ENCODE measurements around the gene SLCO1C1. TPM values are rescaled to one million over a fixed set of nuclear protein-coding genes. Genes with fewer than 3 reads are reported as not detected.

The SLCO1C1 gene
- total and polyA plus RNA-seq, 2 donors (not counting 3 experiments of a cell fraction or from before 2014, with no cell fraction given) = 0.07 to 0.66 TPM

DNA sequence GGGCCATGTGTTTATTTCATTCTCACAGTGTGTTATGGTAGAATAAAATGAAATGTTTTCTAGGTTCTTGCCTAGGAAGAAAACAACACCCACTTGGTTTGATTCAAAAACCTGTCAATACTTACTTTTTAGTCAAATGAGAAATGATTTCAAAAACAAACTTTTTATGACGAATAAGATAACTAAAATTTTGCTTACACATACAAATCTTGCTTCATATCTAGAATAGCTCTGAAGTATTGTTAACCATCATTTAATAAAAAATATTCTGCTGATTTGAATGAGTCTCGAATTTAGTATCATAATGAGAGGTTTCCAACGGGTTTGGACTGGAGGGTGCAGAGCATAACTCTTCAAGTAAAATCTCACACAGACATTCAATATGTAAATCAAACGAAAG is 23.2 kb downstream of the SLCO1C1 start:
- BruUV-seq (replicated peaks) = no TSS peak
- Histone ChIP-seq H3K36me3 (ENCODE audit: control insufficient read depth in 2 of 2, extremely low read depth in 1 of 2, insufficient read depth in 2 of 2, low read length in 2 of 2) (no peaks in the 10 kb centered on the region), H4K20me1 (replicated peaks; ENCODE audit: control insufficient read depth, extremely low read depth, insufficient read depth, low read length) (no peaks in the 10 kb centered on the region), H3K9me3 (replicated peaks; ENCODE audit: control insufficient read depth, insufficient read depth, low read length) (no peaks in the 10 kb centered on the region), H3K27me3 (ENCODE audit: control insufficient read depth in 2 of 2, insufficient read depth in 2 of 2, low read length in 2 of 2) (no peaks in the 10 kb centered on the region), H2AFZ (ENCODE audit: low read depth, low read length) (no peak overlapping the region), H3K27ac (ENCODE audit: insufficient read depth, low read depth, low read length) (no peak overlapping the region), H3K4me1 (ENCODE audit: control insufficient read depth, extremely low read depth, insufficient read depth, low read length) (no peaks in the 10 kb centered on the region), H3K4me3 (replicated peaks in 1 of 3; ENCODE audit: insufficient read depth in 1 of 3, low read depth in 1 of 3, low read length in 3 of 3) (no peak overlapping the region), H3K79me2 (ENCODE audit: control insufficient read depth, insufficient read depth, low read length) (no peaks in the 10 kb centered on the region), H3K4me2 (ENCODE audit: insufficient read depth, low read length) (no peak overlapping the region), H3K9me1 (replicated peaks; ENCODE audit: control insufficient read depth, extremely low read depth, insufficient read depth, low read length) (no peaks in the 10 kb centered on the region), H3K9ac (replicated peaks; ENCODE audit: extremely low read depth, insufficient read depth, low read length) (no peak overlapping the region)
- FAIRE-seq (no peak), DNase-seq (ENCODE audit: low read depth, low spot score) (no peak)
- ChIA-PET POLR2A (interaction anchor here (0.6 kb wide), 1 partner anchor 813 kb away, joined by 3 read pairs; no protein-coding TSS in a partner anchor), CTCF (interaction anchor here (0.8 to 3.6 kb wide), 2 partner anchors 9 to 13 kb away, joined by 3 to 27 read pairs; no protein-coding TSS in a partner anchor)
- TF ChIP-seq POLR2AphosphoS5 (IDR thresholded peaks at IDR 0.05; ENCODE audit: insufficient read depth, low read depth, low read length) = no peak
- TF ChIP-seq EZH2 (IDR thresholded peaks at IDR 0.05; ENCODE audit: borderline replicate concordance, low read depth, low read length, severe bottlenecking) = no peak
- TF ChIP-seq MYC (IDR thresholded peaks at IDR 0.05; ENCODE audit: low read depth, low read length) = no peak
- TF ChIP-seq GATA2 (IDR thresholded peaks at IDR 0.05; ENCODE audit: insufficient read depth, insufficient read length, low read depth, low read length) = no peak
- TF ChIP-seq POLR2A (IDR thresholded peaks at IDR 0.05; ENCODE audit: low read depth, low read length) = no peak
- TF ChIP-seq, protein P1, sequence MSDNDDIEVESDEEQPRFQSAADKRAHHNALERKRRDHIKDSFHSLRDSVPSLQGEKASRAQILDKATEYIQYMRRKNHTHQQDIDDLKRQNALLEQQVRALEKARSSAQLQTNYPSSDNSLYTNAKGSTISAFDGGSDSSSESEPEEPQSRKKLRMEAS (IDR thresholded peaks at IDR 0.05; ENCODE audit: insufficient read depth, insufficient read length) = no peak
- no peak for TF ChIP-seq JUN (IDR thresholded peaks at IDR 0.05; ENCODE audit: borderline replicate concordance, insufficient read depth, insufficient read length, low read depth)
- TF ChIP-seq FOS (IDR thresholded peaks at IDR 0.05; ENCODE audit: borderline replicate concordance, insufficient read depth, low read length) = no peak
- TF ChIP-seq, protein P2, sequence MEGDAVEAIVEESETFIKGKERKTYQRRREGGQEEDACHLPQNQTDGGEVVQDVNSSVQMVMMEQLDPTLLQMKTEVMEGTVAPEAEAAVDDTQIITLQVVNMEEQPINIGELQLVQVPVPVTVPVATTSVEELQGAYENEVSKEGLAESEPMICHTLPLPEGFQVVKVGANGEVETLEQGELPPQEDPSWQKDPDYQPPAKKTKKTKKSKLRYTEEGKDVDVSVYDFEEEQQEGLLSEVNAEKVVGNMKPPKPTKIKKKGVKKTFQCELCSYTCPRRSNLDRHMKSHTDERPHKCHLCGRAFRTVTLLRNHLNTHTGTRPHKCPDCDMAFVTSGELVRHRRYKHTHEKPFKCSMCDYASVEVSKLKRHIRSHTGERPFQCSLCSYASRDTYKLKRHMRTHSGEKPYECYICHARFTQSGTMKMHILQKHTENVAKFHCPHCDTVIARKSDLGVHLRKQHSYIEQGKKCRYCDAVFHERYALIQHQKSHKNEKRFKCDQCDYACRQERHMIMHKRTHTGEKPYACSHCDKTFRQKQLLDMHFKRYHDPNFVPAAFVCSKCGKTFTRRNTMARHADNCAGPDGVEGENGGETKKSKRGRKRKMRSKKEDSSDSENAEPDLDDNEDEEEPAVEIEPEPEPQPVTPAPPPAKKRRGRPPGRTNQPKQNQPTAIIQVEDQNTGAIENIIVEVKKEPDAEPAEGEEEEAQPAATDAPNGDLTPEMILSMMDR (IDR thresholded peaks at IDR 0.05; ENCODE audit: extremely low read depth in 1 of 2, insufficient read depth in 1 of 2, low read depth in 1 of 2, low read length in 2 of 2) = no peak
- intact Hi-C loops (cut with micrococcal nuclease) (no loop called here), dilution Hi-C loops (cut with MboI; ENCODE audit: extremely low pct_ligation_motif_present, low sequenced_read_pairs) (no loop called here)

Data from endothelial cell of umbilical vein (primary cell).